HEK293 (cell line): ENCODE results near the gene SLC2A11.
A peak's percentile ranks its signal among the peaks of the same experiment; 100 is the strongest.
"Not testable (repeated sequence)": the region's sequence is repeated elsewhere in the genome, so short reads cannot be mapped to it uniquely, and the experiment has no call there.

Experiments
- CTCF ChIA-PET: fragments of 350-600 bp; formaldehyde crosslinking; extraction: SDS; loops from one replicate; lab custom pipeline; 2021; ENCODE audit warnings: antibody characterized with exemption; lab: Yijun Ruan, JAX
- POLR2A ChIA-PET: fragments of 300-600 bp; formaldehyde crosslinking; extraction: SDS; loops from one replicate; lab custom pipeline; 2020; ENCODE audit warnings: antibody characterized with exemption, inconsistent platforms; lab: Yijun Ruan, JAX
- H3K27ac ChIP-seq: fragments of 200-500 bp; sonication (Bioruptor generic); 2 replicates; pipeline ENCODE4 v1.5.1; 2014; ENCODE audit warnings: low read depth, low read length, control low read depth, inconsistent platforms; ENCODE audit errors: extremely low read depth
- H3K36me3 ChIP-seq, 2 experiments: fragments of 200-500 bp in 1 of 2; sonication (Bioruptor generic) in 1 of 2; 1 replicate in 1 of 2; 2 replicates in 1 of 2; pipeline ENCODE4 v1.5.1; 2014 to 2017; ENCODE audit warnings: inconsistent platforms in 2 of 2, low read length in 2 of 2; ENCODE audit not compliant: control insufficient read depth in 2 of 2, insufficient read depth in 1 of 2
- H3K4me1 ChIP-seq: fragments of 200-500 bp; sonication (Bioruptor generic); 2 replicates; pipeline ENCODE4 v1.5.1; 2014; ENCODE audit warnings: mild to moderate bottlenecking, low read length, inconsistent platforms; ENCODE audit not compliant: control insufficient read depth, insufficient read depth
- H3K4me3 ChIP-seq: 2 replicates; pipeline ENCODE4 v1.5.1; 2011; ENCODE audit warnings: low read depth, mild to moderate bottlenecking, control low read depth, low read length, moderate library complexity
- H3K9me3 ChIP-seq: fragments of 200-500 bp; sonication (Bioruptor generic); 2 replicates; pipeline ENCODE4 v1.5.1; 2014; ENCODE audit warnings: low read depth, low read length, inconsistent platforms; ENCODE audit not compliant: control insufficient read depth, insufficient read depth
- REPIN1 ChIP-seq: fragments of 450-650 bp; formaldehyde crosslinking; IDR thresholded peaks from 2 replicates; pipeline ENCODE4 v1.5.1; 2017; ENCODE audit warnings: missing biosample characterization, missing genetic modification characterization, low read depth
- SCRT1 ChIP-seq: fragments of 450-650 bp; formaldehyde crosslinking; IDR thresholded peaks from 2 replicates; pipeline ENCODE4 v1.5.1; 2016; ENCODE audit warnings: missing biosample characterization, missing genetic modification characterization, borderline replicate concordance
- SP7 ChIP-seq: fragments of 450-650 bp; formaldehyde crosslinking; IDR thresholded peaks from 2 replicates; pipeline ENCODE4 v1.5.1; 2016; ENCODE audit warnings: missing biosample characterization, missing genetic modification characterization
- ZBTB44 ChIP-seq: fragments of 450-650 bp; IDR thresholded peaks from 2 replicates; pipeline ENCODE4 v1.5.1; 2018; ENCODE audit warnings: missing biosample characterization, mild to moderate bottlenecking, missing genetic modification characterization
- ZFP41 ChIP-seq: fragments of 450-650 bp; formaldehyde crosslinking; IDR thresholded peaks from 2 replicates; pipeline ENCODE4 v1.5.1; 2016; ENCODE audit warnings: missing biosample characterization, missing genetic modification characterization, borderline replicate concordance
- ZIC2 ChIP-seq: fragments of 450-650 bp; formaldehyde crosslinking; IDR thresholded peaks from 2 replicates; pipeline ENCODE4 v1.5.1; 2016; ENCODE audit warnings: missing biosample characterization, missing genetic modification characterization
- ZNF174 ChIP-seq: fragments of 450-650 bp; formaldehyde crosslinking; IDR thresholded peaks from 2 replicates; pipeline ENCODE4 v1.5.0; 2017; ENCODE audit warnings: missing biosample characterization, mild to moderate bottlenecking, missing genetic modification characterization
- ZNF202 ChIP-seq: fragments of 450-650 bp; formaldehyde crosslinking; IDR thresholded peaks from 2 replicates; pipeline ENCODE4 v1.5.1; 2016; ENCODE audit warnings: missing biosample characterization, missing genetic modification characterization, borderline replicate concordance
- ZNF214 ChIP-seq: fragments of 450-650 bp; formaldehyde crosslinking; IDR thresholded peaks from 2 replicates; pipeline ENCODE4 v1.5.1; 2017; ENCODE audit warnings: missing biosample characterization, mild to moderate bottlenecking, missing genetic modification characterization, borderline replicate concordance
- ZNF311 ChIP-seq: fragments of 450-650 bp; formaldehyde crosslinking; IDR thresholded peaks from 2 replicates; pipeline ENCODE4 v1.5.1; 2017; ENCODE audit warnings: missing biosample characterization, missing genetic modification characterization, borderline replicate concordance
- TF ChIP-seq, protein P1 (sequence below): fragments of 450-650 bp; formaldehyde crosslinking; IDR thresholded peaks from 2 replicates; pipeline ENCODE4 v1.5.1; 2016; ENCODE audit warnings: missing biosample characterization, missing genetic modification characterization
- TF ChIP-seq, protein P2 (sequence below): fragments of 450-650 bp; formaldehyde crosslinking; IDR thresholded peaks from 2 replicates; pipeline ENCODE4 v1.5.1; 2016; ENCODE audit warnings: missing biosample characterization, missing genetic modification characterization

The SLC2A11 gene

GRCh38 chr22:23903328-23903971 is 45.8 kb downstream of the SLC2A11 start (continued):
- TF ChIP-seq, protein P1, sequence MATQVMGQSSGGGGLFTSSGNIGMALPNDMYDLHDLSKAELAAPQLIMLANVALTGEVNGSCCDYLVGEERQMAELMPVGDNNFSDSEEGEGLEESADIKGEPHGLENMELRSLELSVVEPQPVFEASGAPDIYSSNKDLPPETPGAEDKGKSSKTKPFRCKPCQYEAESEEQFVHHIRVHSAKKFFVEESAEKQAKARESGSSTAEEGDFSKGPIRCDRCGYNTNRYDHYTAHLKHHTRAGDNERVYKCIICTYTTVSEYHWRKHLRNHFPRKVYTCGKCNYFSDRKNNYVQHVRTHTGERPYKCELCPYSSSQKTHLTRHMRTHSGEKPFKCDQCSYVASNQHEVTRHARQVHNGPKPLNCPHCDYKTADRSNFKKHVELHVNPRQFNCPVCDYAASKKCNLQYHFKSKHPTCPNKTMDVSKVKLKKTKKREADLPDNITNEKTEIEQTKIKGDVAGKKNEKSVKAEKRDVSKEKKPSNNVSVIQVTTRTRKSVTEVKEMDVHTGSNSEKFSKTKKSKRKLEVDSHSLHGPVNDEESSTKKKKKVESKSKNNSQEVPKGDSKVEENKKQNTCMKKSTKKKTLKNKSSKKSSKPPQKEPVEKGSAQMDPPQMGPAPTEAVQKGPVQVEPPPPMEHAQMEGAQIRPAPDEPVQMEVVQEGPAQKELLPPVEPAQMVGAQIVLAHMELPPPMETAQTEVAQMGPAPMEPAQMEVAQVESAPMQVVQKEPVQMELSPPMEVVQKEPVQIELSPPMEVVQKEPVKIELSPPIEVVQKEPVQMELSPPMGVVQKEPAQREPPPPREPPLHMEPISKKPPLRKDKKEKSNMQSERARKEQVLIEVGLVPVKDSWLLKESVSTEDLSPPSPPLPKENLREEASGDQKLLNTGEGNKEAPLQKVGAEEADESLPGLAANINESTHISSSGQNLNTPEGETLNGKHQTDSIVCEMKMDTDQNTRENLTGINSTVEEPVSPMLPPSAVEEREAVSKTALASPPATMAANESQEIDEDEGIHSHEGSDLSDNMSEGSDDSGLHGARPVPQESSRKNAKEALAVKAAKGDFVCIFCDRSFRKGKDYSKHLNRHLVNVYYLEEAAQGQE (tag by site-specific recombination): no peak
- TF ChIP-seq ZNF174 (tag by site-specific recombination) (no peak), ZNF202 (tag by site-specific recombination) (no peak), SP7 (tag by site-specific recombination) (peak; percentile 48; the same call in 1 of the 2 replicates)

DNA sequence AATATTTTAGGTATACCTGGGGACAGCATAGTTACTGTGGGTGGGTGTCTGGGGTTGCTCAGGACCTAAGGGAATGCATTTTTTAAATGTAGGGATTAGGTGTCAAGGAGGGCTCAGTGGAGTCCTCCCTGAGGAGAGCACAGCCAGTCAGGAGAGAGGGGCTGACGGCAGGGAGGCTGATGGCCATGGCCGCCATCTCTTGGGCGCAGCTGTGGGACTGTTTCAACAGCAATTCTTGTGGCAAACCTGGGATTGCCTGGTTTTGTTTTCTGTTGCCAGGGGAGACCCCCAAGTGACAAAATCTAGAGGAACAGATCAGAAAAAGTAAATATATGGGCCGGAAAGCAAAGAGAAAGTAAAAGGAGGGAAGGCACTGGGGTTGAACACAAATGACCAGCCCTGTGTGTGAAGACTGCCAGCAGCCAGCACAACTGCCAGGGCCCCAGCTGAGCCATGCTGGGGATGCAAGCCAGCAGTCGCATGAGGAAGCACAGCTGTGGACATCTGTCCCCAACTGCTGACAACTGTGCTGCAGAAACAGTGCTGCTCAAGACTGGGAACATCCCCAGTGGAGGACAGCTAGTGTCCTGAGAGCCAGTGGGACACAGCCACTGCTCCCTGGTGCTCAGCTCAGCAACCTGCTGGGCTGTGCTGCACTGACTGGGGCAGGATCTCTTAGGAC is 47.0 kb downstream of the SLC2A11 start:
- TF ChIP-seq SCRT1 (no peak), ZIC2 (tag by site-specific recombination) (peak; percentile 84), ZNF311 (tag by site-specific recombination) (no peak), ZBTB44 (tag by site-specific recombination) (0 out of 2 replicates have a peak, but pooled peaks have one; percentile 35)
- Histone ChIP-seq H3K4me1 (no peaks in the 10 kb centered on the region), H3K4me3 (no peak overlapping the region), H3K36me3 (no peaks in the 10 kb centered on the region), H3K27ac (no peak overlapping the region), H3K9me3 (no peaks in the 10 kb centered on the region)
- POLR2A ChIA-PET: interaction anchor here (0.9 to 2.7 kb wide), 2 partner anchors 9 to 11 kb away, joined by 4 to 21 read pairs; partner anchors contain the start of gene MIF
- CTCF ChIA-PET: interaction anchor here (3.5 kb wide), 1 partner anchor 11 kb away, joined by 26 read pairs; the partner anchor contains the start of gene MIF

GRCh38 chr22:23906641-23907040 is 49.0 kb downstream of the SLC2A11 start:
- no peaks in the 10 kb centered on the region for H3K36me3 ChIP-seq

GRCh38 chr22:23907423-23907822 is 49.7 kb downstream of the SLC2A11 start:
- POLR2A ChIA-PET, CTCF ChIA-PET, H3K27ac ChIP-seq, H3K9me3 ChIP-seq, H3K4me1 ChIP-seq, H3K36me3 ChIP-seq, H3K4me3 ChIP-seq: not testable (repeated sequence)

More at GRCh38 chr22:23906641-23907040, 49.0 kb downstream of the SLC2A11 start:
- Histone ChIP-seq H3K4me3 (no peak overlapping the region), H3K27ac (no peak overlapping the region)
- TF ChIP-seq ZNF214 (no peak), REPIN1 (tag by site-specific recombination) (no peak), ZIC2 (tag by site-specific recombination) (peak; percentile 97), ZFP41 (tag by site-specific recombination) (no peak)
- TF ChIP-seq, protein P2, sequence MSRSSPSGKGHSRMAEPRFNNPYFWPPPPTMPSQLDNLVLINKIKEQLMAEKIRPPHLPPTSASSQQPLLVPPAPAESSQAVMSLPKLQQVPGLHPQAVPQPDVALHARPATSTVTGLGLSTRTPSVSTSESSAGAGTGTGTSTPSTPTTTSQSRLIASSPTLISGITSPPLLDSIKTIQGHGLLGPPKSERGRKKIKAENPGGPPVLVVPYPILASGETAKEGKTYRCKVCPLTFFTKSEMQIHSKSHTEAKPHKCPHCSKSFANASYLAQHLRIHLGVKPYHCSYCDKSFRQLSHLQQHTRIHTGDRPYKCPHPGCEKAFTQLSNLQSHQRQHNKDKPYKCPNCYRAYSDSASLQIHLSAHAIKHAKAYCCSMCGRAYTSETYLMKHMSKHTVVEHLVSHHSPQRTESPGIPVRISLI (tag by site-specific recombination): no peak
- TF ChIP-seq, all 188 proteins: peak for 1
- no peaks in the 10 kb centered on the region for H3K4me1 ChIP-seq
- no peaks in the 10 kb centered on the region for H3K9me3 ChIP-seq
- ChIA-PET POLR2A (no interaction called here), CTCF (interaction anchor here (0.6 kb wide), 1 partner anchor 1104 kb away, joined by 3 read pairs; no protein-coding TSS in a partner anchor)
